ENCODE measurements around the gene NKD2.

NKD2 gene

GRCh38 chr5:978693-979092 lies 29.9 kb upstream of the NKD2 start:
- no peak for DNase-seq (ENCODE audit: low read depth)
- TF ChIP-seq, protein P1, sequence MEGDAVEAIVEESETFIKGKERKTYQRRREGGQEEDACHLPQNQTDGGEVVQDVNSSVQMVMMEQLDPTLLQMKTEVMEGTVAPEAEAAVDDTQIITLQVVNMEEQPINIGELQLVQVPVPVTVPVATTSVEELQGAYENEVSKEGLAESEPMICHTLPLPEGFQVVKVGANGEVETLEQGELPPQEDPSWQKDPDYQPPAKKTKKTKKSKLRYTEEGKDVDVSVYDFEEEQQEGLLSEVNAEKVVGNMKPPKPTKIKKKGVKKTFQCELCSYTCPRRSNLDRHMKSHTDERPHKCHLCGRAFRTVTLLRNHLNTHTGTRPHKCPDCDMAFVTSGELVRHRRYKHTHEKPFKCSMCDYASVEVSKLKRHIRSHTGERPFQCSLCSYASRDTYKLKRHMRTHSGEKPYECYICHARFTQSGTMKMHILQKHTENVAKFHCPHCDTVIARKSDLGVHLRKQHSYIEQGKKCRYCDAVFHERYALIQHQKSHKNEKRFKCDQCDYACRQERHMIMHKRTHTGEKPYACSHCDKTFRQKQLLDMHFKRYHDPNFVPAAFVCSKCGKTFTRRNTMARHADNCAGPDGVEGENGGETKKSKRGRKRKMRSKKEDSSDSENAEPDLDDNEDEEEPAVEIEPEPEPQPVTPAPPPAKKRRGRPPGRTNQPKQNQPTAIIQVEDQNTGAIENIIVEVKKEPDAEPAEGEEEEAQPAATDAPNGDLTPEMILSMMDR (IDR thresholded peaks at IDR 0.05; ENCODE audit: insufficient read depth, low read depth, low read length, missing control alignments), result no peak

GRCh38 chr5:979100-979817 lies 29.3 kb upstream of the NKD2 start:
- H3K4me3 ChIP-seq (ENCODE audit: low read length), result no peak overlapping the region
- DNase-seq (ENCODE audit: low read depth), result no peak
- TF ChIP-seq, protein P1 (IDR thresholded peaks at IDR 0.05; ENCODE audit: insufficient read depth, low read depth, low read length, missing control alignments), result no peak

More at GRCh38 chr5:978693-979092, 29.9 kb upstream of the NKD2 start:
- no peak overlapping the region for H3K4me3 ChIP-seq (ENCODE audit: low read length)

- DNase-seq (ENCODE audit: low read depth), result no peak
- H3K4me3 ChIP-seq (ENCODE audit: low read length), result no peak overlapping the region
- TF ChIP-seq, protein P1 (IDR thresholded peaks at IDR 0.05; ENCODE audit: insufficient read depth, low read depth, low read length, missing control alignments), result no peak
Observed at GRCh38 chr5:980001-980588, 28.5 kb upstream of the NKD2 start.

DNA sequence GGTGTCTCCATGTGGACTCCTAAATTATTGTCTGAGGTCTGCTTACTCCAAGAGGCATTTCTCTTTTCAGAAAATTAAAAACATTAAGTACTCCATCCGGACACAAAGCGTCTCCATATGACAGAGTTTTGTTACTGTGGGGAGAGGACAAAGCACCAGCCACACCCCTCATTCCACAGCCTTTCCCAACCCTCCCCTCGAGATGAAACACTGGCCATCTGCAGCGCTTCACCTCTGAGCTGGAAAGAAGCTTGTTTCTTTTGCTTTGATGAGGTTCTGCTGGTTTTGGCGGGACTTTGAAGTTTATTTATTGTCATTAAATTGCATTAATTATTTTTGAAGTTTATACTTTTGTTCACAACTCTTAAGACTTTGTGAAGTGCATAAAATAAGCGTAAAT lies 27.6 kb upstream of the NKD2 start:
- H3K4me3 ChIP-seq (ENCODE audit: low read length), result no peak overlapping the region
- TF ChIP-seq, protein P1 (IDR thresholded peaks at IDR 0.05; ENCODE audit: insufficient read depth, low read depth, low read length, missing control alignments), result no peak
- no peak for DNase-seq (ENCODE audit: low read depth)

DNA sequence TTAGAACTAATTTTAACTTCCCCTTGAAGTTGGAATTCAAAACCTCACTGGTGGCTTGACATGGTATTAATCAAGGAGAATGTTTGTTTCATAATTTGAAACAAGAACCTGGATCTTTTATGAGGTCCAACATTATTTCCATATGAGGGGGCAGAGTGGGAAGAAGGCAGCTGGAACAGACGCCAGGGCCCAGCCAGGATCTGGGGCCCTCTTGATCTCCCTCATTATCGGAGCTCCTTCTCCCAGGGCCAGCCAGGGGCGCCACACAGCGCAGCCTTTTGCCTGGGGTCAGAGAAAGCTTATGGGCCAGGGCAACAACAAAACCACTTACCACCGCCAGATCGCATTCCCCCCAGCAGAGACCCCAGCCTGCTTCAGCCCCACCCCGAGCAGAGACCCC lies 27.1 kb upstream of the NKD2 start:
- DNase-seq (ENCODE audit: low read depth), result no peak
- H3K4me3 ChIP-seq (ENCODE audit: low read length), result no peak overlapping the region
- TF ChIP-seq, protein P1 (IDR thresholded peaks at IDR 0.05; ENCODE audit: insufficient read depth, low read depth, low read length, missing control alignments), result no peak

DNA sequence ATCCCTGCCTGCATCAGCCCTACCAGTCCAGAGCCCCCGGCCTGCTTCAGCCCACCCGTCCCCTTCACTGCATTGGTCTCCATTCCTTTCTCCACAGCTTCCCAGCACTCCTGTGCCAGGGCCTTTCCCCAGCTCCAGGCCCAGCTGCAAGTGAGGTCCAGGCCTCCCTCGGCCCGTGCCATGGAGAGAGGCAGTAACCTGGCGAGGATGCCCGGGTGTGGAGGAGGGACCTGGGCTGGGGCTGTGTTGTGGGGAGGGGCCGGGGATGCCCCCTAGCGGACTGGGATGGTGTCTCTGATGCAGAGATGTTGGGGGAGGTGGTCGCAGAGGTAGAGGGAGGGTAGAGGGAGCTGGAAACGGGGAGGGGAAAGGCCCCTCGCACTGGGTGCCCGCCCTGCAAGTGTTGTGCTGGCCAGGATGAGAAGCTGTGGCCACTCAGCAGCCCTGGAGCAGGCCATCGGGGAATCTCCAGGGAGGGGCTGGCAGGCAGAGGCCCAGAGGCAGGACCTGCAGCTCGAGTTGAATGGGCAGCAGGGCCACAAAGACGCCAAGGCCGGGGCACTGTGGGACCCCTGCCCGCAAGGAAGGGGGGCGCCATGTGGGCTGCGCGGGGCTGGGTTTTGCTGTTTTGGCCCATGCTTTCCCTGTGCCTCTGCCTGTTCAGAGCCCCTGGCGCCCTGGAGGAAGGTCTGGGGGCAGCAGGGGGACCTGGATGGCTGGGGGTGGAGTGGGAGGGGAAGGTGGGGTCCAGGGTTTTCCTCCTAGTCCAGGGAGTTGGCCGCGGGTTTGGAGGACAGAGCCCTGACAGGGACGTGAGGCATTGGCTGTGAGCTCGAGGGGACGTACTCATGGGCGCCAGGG lies 26.0 kb upstream of the NKD2 start:
- DNase-seq (ENCODE audit: low read depth), result no peak
- TF ChIP-seq, protein P1 (IDR thresholded peaks at IDR 0.05; ENCODE audit: insufficient read depth, low read depth, low read length, missing control alignments), result no peak
- H3K4me3 ChIP-seq (ENCODE audit: low read length), result no peak overlapping the region

All from epithelial cell of esophagus (primary cell).